Measurements from ENCODE around the gene IRF2BP1. TPM values are rescaled to one million over a fixed set of nuclear protein-coding genes. Genes with fewer than 3 reads are reported as not detected.
"Not testable (repeated sequence)": the region's sequence is repeated elsewhere in the genome, so short reads cannot be mapped to it uniquely, and the experiment has no call there.

IRF2BP1 gene
- total and polyA plus RNA-seq, 7 donors = 7.8 to 25.5 (median 18.0) TPM

GRCh38 chr19:45873219-45873772 is 12.6 kb downstream of the IRF2BP1 start:
- Histone ChIP-seq H3K27ac (no peak overlapping the region), H3K4me3 (no peak overlapping the region), H3K9me3 (no peaks in the 10 kb centered on the region), H3K27me3 (peaks cover 3 to 15% (median 5%) of the 10 kb centered on the region in 3 donors), H3K36me3 (no peaks in the 10 kb centered on the region), H3K4me1 (peaks cover 0 to 11% (median 5%) of the 10 kb centered on the region in 4 donors)
- intact Hi-C loops (cut with DNase I) = no loop called here
- TF ChIP-seq POLR2A (IDR thresholded peaks at IDR 0.05) (no peak), EP300 (IDR thresholded peaks at IDR 0.05) (no peak), CTCF (IDR thresholded peaks at IDR 0.05) (no peak), POLR2AphosphoS5 (IDR thresholded peaks at IDR 0.05) (no peak)
- no peak for DNase-seq
- 89 to 92% methylated on average over 7 of the region's 7 CpGs for WGBS, 2 donors

- peaks cover 3 to 10% (median 5%) of the 10 kb centered on the region in 3 donors for H3K27me3 ChIP-seq
- intact Hi-C loops (cut with DNase I) = no loop called here
- H3K36me3 ChIP-seq = no peaks in the 10 kb centered on the region
- WGBS, 2 donors = 94 to 95% methylated on average over 34 of the region's 34 CpGs
- no peak overlapping the region for H3K4me3 ChIP-seq
- no peaks in the 10 kb centered on the region for H3K9me3 ChIP-seq
- H3K27ac ChIP-seq = no peak overlapping the region
- DNase-seq = no peak
- H3K4me1 ChIP-seq = peaks cover 0 to 11% (median 5%) of the 10 kb centered on the region in 4 donors
- no peak for TF ChIP-seq CTCF (IDR thresholded peaks at IDR 0.05)
- TF ChIP-seq POLR2A (IDR thresholded peaks at IDR 0.05) = no peak
- TF ChIP-seq POLR2AphosphoS5 (IDR thresholded peaks at IDR 0.05) = no peak
- TF ChIP-seq EP300 (IDR thresholded peaks at IDR 0.05) = no peak
These were observed 13.6 kb downstream of the IRF2BP1 start for GRCh38 chr19:45872095-45872919.

- DNase-seq = no peak
- intact Hi-C loops (cut with DNase I) = no loop called here
- Histone ChIP-seq H3K27me3 (peaks cover 0 to 7% (median under 1%) of the 10 kb centered on the region in 3 donors), H3K36me3 (no peaks in the 10 kb centered on the region), H3K27ac (no peak overlapping the region), H3K4me3 (no peak overlapping the region), H3K4me1 (no peaks in the 10 kb centered on the region), H3K9me3 (no peaks in the 10 kb centered on the region)
- TF ChIP-seq POLR2AphosphoS5 (IDR thresholded peaks at IDR 0.05) (no peak), POLR2A (IDR thresholded peaks at IDR 0.05) (no peak), EP300 (IDR thresholded peaks at IDR 0.05) (no peak), CTCF (IDR thresholded peaks at IDR 0.05) (no peak)
- 83 to 86% methylated on average over 5 of the region's 5 CpGs for WGBS, 2 donors
These were observed 15.1 kb downstream of the IRF2BP1 start for GRCh38 chr19:45870798-45871197.

DNA sequence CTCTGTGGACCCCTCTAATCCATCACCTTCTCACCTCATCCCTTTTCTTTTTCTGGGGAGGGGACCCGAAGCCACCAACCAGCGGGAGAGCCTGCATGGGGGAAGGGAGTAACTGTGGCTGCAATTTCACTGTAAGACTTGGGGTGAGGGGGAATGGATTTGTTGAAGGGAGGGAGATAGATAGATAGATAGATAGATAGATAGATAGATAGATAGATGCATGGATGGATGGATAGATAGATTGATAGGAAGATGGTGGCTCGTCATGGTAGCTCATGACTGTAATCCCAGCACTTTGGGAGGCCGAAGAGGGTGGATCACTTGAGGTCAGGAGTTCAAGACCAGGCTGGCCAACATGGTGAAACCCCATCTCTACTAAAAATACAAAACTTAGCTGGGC is 18.7 kb downstream of the IRF2BP1 start:
- H3K27ac ChIP-seq; DNase-seq; intact Hi-C loops (cut with DNase I); H3K4me3 ChIP-seq; H3K36me3 ChIP-seq; H3K9me3 ChIP-seq: not testable (repeated sequence)
- Histone ChIP-seq H3K27me3 (peaks cover 8 to 32% (median 24%) of the 10 kb centered on the region in 3 donors), H3K4me1 (peaks cover 0 to 16% (median 14%) of the 10 kb centered on the region in 4 donors)
- 44 to 80% methylated on average over 4 of the region's 4 CpGs for WGBS, 2 donors

GRCh38 chr19:45866400-45867176 is 19.4 kb downstream of the IRF2BP1 start:
- peaks cover 8 to 32% (median 24%) of the 10 kb centered on the region in 3 donors for H3K27me3 ChIP-seq
- no peak overlapping the region for H3K4me3 ChIP-seq
- no peak for DNase-seq
- peaks cover 0 to 23% (median 18%) of the 10 kb centered on the region in 4 donors for H3K4me1 ChIP-seq
- no peaks in the 10 kb centered on the region for H3K9me3 ChIP-seq
- 14 to 66% methylated on average over 11 of the region's 11 CpGs for WGBS, 2 donors
- intact Hi-C loops (cut with DNase I) = no loop called here
- H3K27ac ChIP-seq = no peak overlapping the region
- no peak for TF ChIP-seq CTCF (IDR thresholded peaks at IDR 0.05)
- no peak for TF ChIP-seq EP300 (IDR thresholded peaks at IDR 0.05)
- TF ChIP-seq POLR2AphosphoS5 (IDR thresholded peaks at IDR 0.05) = no peak
- no peak for TF ChIP-seq POLR2A (IDR thresholded peaks at IDR 0.05)
- peaks cover 0 to 1% (median 0%) of the 10 kb centered on the region in 4 donors for H3K36me3 ChIP-seq

All from sigmoid colon (tissue), 7 donors.